ENCODE measurements around the gene UBXN10. TPM values are rescaled to one million over a fixed set of nuclear protein-coding genes. Genes with fewer than 3 reads are reported as not detected.

Gene UBXN10
- total and polyA plus RNA-seq, 2 of the 13 experiments (the other 11 are each of a cell fraction or from before 2014, with no cell fraction given): 0.04 to 0.05 TPM

DNA sequence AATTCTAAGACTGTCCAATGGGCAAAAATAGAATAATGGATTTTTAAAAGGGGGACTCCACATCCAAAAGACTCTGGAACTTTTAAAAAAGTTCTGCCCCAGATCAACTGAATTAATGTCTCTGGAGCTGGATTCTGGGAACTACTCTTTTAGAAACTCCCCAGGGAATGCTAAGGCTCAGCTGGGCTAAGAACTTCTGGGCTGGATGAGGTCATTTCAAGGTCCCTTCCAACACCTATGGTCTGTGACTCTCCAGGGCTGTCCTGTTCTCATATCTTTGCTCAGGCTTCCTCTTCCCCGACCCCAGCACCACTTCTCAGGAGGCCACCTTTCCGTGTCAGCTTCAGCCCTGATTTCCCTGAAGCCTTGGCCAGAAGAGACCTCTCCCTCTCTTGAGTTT is 13.9 kb downstream of the UBXN10 start:
- Histone ChIP-seq H3K4me3 (replicated peaks in 1 of 3; ENCODE audit: insufficient read depth in 1 of 3, low read depth in 2 of 3, low read length in 3 of 3) (no peak overlapping the region), H4K20me1 (ENCODE audit: insufficient read depth, low read length) (no peaks in the 10 kb centered on the region), H2AFZ (ENCODE audit: low read length) (no peak overlapping the region), H3K36me3 (replicated peaks in 1 of 2; ENCODE audit: control insufficient read depth in 1 of 2, insufficient read depth in 2 of 2, low read length in 2 of 2) (no peaks in the 10 kb centered on the region), H3K4me2 (ENCODE audit: low read depth, low read length) (no peak overlapping the region), H3K9ac (ENCODE audit: insufficient read depth, low read depth, low read length) (no peak overlapping the region), H3K79me2 (ENCODE audit: insufficient read depth, low read length) (no peaks in the 10 kb centered on the region), H3K27ac (ENCODE audit: extremely low read length, insufficient read depth, low read length) (no peak overlapping the region), H3K9me3 (ENCODE audit: low read length) (no peaks in the 10 kb centered on the region), H3K27me3 (ENCODE audit: control insufficient read depth in 1 of 2, insufficient read depth in 2 of 2, low read length in 2 of 2) (peaks cover 3 to 22% of the 10 kb centered on the region in 2 experiments; a peak in 3 of 5 replicates), H3K4me1 (ENCODE audit: insufficient read depth, low read length) (peaks cover 4% of the 10 kb centered on the region; the same call in 1 of the 2 replicates)
- BruUV-seq (replicated peaks): no TSS peak
- ChIA-PET CTCF (ENCODE audit: low intra/inter-chr PET ratio, low total read pairs) (no interaction called here), POLR2A (no interaction called here)
- intact Hi-C loops (cut with micrococcal nuclease; ENCODE audit: unreplicated experiment) (no loop called here), in situ Hi-C loops (cut with HindIII; ENCODE audit: extremely low pct_ligation_motif_present, low pct_unique_long_range_greater_than_20kb) (loop anchor here (10.0 kb wide), 1 partner anchor 225 kb away; the partner anchor contains the start of gene PLA2G2A)
- no peak for DNase-seq (ENCODE audit: low spot score)
- no peak for FAIRE-seq
- TF ChIP-seq, protein P1, sequence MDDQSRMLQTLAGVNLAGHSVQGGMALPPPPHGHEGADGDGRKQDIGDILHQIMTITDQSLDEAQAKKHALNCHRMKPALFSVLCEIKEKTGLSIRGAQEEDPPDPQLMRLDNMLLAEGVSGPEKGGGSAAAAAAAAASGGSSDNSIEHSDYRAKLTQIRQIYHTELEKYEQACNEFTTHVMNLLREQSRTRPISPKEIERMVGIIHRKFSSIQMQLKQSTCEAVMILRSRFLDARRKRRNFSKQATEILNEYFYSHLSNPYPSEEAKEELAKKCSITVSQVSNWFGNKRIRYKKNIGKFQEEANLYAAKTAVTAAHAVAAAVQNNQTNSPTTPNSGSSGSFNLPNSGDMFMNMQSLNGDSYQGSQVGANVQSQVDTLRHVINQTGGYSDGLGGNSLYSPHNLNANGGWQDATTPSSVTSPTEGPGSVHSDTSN (CRISPR knock-in tag; IDR thresholded peaks at IDR 0.05; ENCODE audit: borderline replicate concordance): no peak
- TF ChIP-seq ZNF256 (CRISPR knock-in tag; conservative IDR thresholded peaks at IDR 0.05) (no peak), SMAD3 (CRISPR knock-in tag; IDR thresholded peaks at IDR 0.05) (no peak), PHF20 (CRISPR knock-in tag; IDR thresholded peaks at IDR 0.05) (no peak), NR2F6 (IDR thresholded peaks at IDR 0.05) (no peak), NR2F6 (CRISPR knock-in tag; IDR thresholded peaks at IDR 0.05) (no peak), ZNF207 (IDR thresholded peaks at IDR 0.05; ENCODE audit: borderline replicate concordance) (no peak), PLRG1 (conservative IDR thresholded peaks at IDR 0.05) (no peak)
- TF ChIP-seq, protein P2, sequence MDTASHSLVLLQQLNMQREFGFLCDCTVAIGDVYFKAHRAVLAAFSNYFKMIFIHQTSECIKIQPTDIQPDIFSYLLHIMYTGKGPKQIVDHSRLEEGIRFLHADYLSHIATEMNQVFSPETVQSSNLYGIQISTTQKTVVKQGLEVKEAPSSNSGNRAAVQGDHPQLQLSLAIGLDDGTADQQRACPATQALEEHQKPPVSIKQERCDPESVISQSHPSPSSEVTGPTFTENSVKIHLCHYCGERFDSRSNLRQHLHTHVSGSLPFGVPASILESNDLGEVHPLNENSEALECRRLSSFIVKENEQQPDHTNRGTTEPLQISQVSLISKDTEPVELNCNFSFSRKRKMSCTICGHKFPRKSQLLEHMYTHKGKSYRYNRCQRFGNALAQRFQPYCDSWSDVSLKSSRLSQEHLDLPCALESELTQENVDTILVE (CRISPR knock-in tag; IDR thresholded peaks at IDR 0.05): no peak
- TF ChIP-seq, protein P3, sequence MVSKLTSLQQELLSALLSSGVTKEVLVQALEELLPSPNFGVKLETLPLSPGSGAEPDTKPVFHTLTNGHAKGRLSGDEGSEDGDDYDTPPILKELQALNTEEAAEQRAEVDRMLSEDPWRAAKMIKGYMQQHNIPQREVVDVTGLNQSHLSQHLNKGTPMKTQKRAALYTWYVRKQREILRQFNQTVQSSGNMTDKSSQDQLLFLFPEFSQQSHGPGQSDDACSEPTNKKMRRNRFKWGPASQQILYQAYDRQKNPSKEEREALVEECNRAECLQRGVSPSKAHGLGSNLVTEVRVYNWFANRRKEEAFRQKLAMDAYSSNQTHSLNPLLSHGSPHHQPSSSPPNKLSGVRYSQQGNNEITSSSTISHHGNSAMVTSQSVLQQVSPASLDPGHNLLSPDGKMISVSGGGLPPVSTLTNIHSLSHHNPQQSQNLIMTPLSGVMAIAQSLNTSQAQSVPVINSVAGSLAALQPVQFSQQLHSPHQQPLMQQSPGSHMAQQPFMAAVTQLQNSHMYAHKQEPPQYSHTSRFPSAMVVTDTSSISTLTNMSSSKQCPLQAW (CRISPR knock-in tag; IDR thresholded peaks at IDR 0.05): no peak
- no peak for ATAC-seq
- 5% methylated on average over 2 of the region's 2 CpGs for WGBS (ENCODE audit: low lambda C conversion rate)
